Activated T-cell treated with anti-CD3 and anti-CD28 coated beads, Interleukin-2, amount 50 U/mL, for 4 hours (primary cell): Measurements from ENCODE around the gene OR52N5. TPM values are rescaled to one million over a fixed set of nuclear protein-coding genes. Genes with fewer than 3 reads are reported as not detected.
A peak's percentile ranks its signal among the peaks of the same experiment; 100 is the strongest.

Experiments used
- ATAC-seq, 2 donors: fragments of 200-7000 bp; cut with Tn5 transposase; one replicate each; pipeline ENCODE4 v1.10.0; 2021
- DNase-seq: peaks from one replicate; pipeline ENCODE4 v3.0.0-alpha.2; 2020
- H3K27me3 Mint-ChIP-seq: one replicate; pipeline ENCODE4 v1.8.0; 2021; ENCODE audit warnings: low read depth, mixed read lengths
- H3K36me3 Mint-ChIP-seq: one replicate; pipeline ENCODE4 v1.8.0; 2022; ENCODE audit warnings: mixed read lengths; ENCODE audit not compliant: insufficient read depth
- H3K4me1 Mint-ChIP-seq: one replicate; pipeline ENCODE4 v1.8.0; 2021; ENCODE audit warnings: low read depth, mixed read lengths
- H3K4me3 Mint-ChIP-seq: one replicate; pipeline ENCODE4 v1.8.0; 2021; ENCODE audit warnings: mild to moderate bottlenecking, moderate library complexity, mixed read lengths
- H3K9me3 Mint-ChIP-seq: one replicate; pipeline ENCODE4 v1.8.0; 2021; ENCODE audit warnings: mixed read lengths
- total RNA-seq, 3 donors: library from RNA; stranded (reverse); gene quantifications; one replicate each; pipeline ENCODE4 v1.2.1, GENCODE V29; 2021

The OR52N5 gene
- total RNA-seq, result not detected

- ATAC-seq, result no peak
Measured at GRCh38 chr11:5783255-5783654, at the start of gene OR52N5. Gene OR52N5 (minus strand): TSS chr11:5783355. CDS start chr11:5778634, 4,721 bp downstream.

GRCh38 chr11:5831196-5831829 is 48.2 kb upstream of the OR52N5 start:
- ATAC-seq, result no peak
- H3K36me3 Mint-ChIP-seq, result no peaks in the 10 kb centered on the region
- no peaks in the 10 kb centered on the region for H3K4me1 Mint-ChIP-seq
- H3K9me3 Mint-ChIP-seq, result no peaks in the 10 kb centered on the region
- H3K27me3 Mint-ChIP-seq, result peaks cover 8% of the 10 kb centered on the region
- no peak overlapping the region for H3K4me3 Mint-ChIP-seq
- DNase-seq, result no peak

More at GRCh38 chr11:5783255-5783654, at the start of gene OR52N5:
- H3K4me3 Mint-ChIP-seq, result no peak within 1 kb of the TSS
- no peaks in the 10 kb centered on the region for H3K36me3 Mint-ChIP-seq
- peaks cover 4% of the 10 kb centered on the region for H3K27me3 Mint-ChIP-seq
- H3K9me3 Mint-ChIP-seq, result no peaks in the 10 kb centered on the region
- DNase-seq, result no peak
- H3K4me1 Mint-ChIP-seq, result no peaks in the 10 kb centered on the region

GRCh38 chr11:5818245-5818886 is 35.2 kb upstream of the OR52N5 start:
- H3K9me3 Mint-ChIP-seq, result no peaks in the 10 kb centered on the region
- H3K4me3 Mint-ChIP-seq, result peak overlapping the region; percentile 73
- H3K4me1 Mint-ChIP-seq, result peaks cover 8% of the 10 kb centered on the region
- no peaks in the 10 kb centered on the region for H3K36me3 Mint-ChIP-seq
- H3K27me3 Mint-ChIP-seq, result no peaks in the 10 kb centered on the region
- no peak for ATAC-seq
- DNase-seq, result no peak

- no peak for ATAC-seq
- DNase-seq, result no peak
- Mint-ChIP-seq H3K27me3 (no peaks in the 10 kb centered on the region), H3K36me3 (no peaks in the 10 kb centered on the region), H3K9me3 (no peaks in the 10 kb centered on the region), H3K4me3 (no peak overlapping the region), H3K4me1 (peaks cover 8% of the 10 kb centered on the region)
Measured at GRCh38 chr11:5815534-5815933, 32.4 kb upstream of the OR52N5 start.

- no peaks in the 10 kb centered on the region for H3K9me3 Mint-ChIP-seq
- ATAC-seq, result no peak
- peaks cover 7% of the 10 kb centered on the region for H3K4me1 Mint-ChIP-seq
- H3K36me3 Mint-ChIP-seq, result no peaks in the 10 kb centered on the region
- no peak overlapping the region for H3K4me3 Mint-ChIP-seq
- DNase-seq, result no peak
- H3K27me3 Mint-ChIP-seq, result peaks cover 13% of the 10 kb centered on the region
Measured at GRCh38 chr11:5809905-5810795, 27.0 kb upstream of the OR52N5 start.

GRCh38 chr11:5809122-5809519 is 26.0 kb upstream of the OR52N5 start:
- Mint-ChIP-seq H3K4me1 (peaks cover 7% of the 10 kb centered on the region), H3K27me3 (peaks cover 18% of the 10 kb centered on the region), H3K36me3 (no peaks in the 10 kb centered on the region), H3K9me3 (peaks cover 4% of the 10 kb centered on the region), H3K4me3 (peak overlapping the region; percentile 86)
- DNase-seq, result no peak
- peak; percentile 34 to 46 for ATAC-seq

GRCh38 chr11:5808500-5809121 is 25.5 kb upstream of the OR52N5 start, which contains the start of gene OR52N2:
Gene OR52N2 (plus strand): TSS chr11:5808924. CDS start chr11:5820336, 11,412 bp downstream.
- H3K4me3 Mint-ChIP-seq, result peak within 1 kb of the TSS; percentile 86
- no peaks in the 10 kb centered on the region for H3K36me3 Mint-ChIP-seq
- peaks cover 8% of the 10 kb centered on the region for H3K9me3 Mint-ChIP-seq
- DNase-seq, result peak; percentile 68
- H3K27me3 Mint-ChIP-seq, result peaks cover 18% of the 10 kb centered on the region
- H3K4me1 Mint-ChIP-seq, result peaks cover 7% of the 10 kb centered on the region
- peak; percentile 78 to 84 for ATAC-seq

- Mint-ChIP-seq H3K27me3 (peaks cover 18% of the 10 kb centered on the region), H3K4me1 (peaks cover 7% of the 10 kb centered on the region), H3K9me3 (peaks cover 8% of the 10 kb centered on the region), H3K4me3 (no peak overlapping the region), H3K36me3 (no peaks in the 10 kb centered on the region)
- DNase-seq (no peak), ATAC-seq (no peak)
Measured at GRCh38 chr11:5807580-5807979, 24.4 kb upstream of the OR52N5 start.

- Mint-ChIP-seq H3K9me3 (peaks cover 8% of the 10 kb centered on the region), H3K4me3 (no peak overlapping the region), H3K4me1 (peaks cover 3% of the 10 kb centered on the region), H3K27me3 (peaks cover 18% of the 10 kb centered on the region), H3K36me3 (no peaks in the 10 kb centered on the region)
- no peak for DNase-seq
- no peak for ATAC-seq
Measured at GRCh38 chr11:5803982-5804381, 20.8 kb upstream of the OR52N5 start.

- ATAC-seq (no peak), DNase-seq (no peak)
- no peaks in the 10 kb centered on the region for H3K36me3 Mint-ChIP-seq
- H3K9me3 Mint-ChIP-seq, result no peaks in the 10 kb centered on the region
- H3K27me3 Mint-ChIP-seq, result peaks cover 21% of the 10 kb centered on the region
- H3K4me1 Mint-ChIP-seq, result no peaks in the 10 kb centered on the region
- H3K4me3 Mint-ChIP-seq, result no peak overlapping the region
Measured at GRCh38 chr11:5796541-5796940, 13.4 kb upstream of the OR52N5 start.

GRCh38 chr11:5791165-5791564 is 8.0 kb upstream of the OR52N5 start, which contains the start of gene OR52N1:
Gene OR52N1 (minus strand): TSS chr11:5791265. CDS start chr11:5788816, 2,449 bp downstream.
- no peak for ATAC-seq
- no peaks in the 10 kb centered on the region for H3K36me3 Mint-ChIP-seq

GRCh38 chr11:5767056-5767455 is 16.1 kb downstream of the OR52N5 start:
- no peaks in the 10 kb centered on the region for H3K27me3 Mint-ChIP-seq
- ATAC-seq (no peak), DNase-seq (no peak)
- H3K9me3 Mint-ChIP-seq, result no peaks in the 10 kb centered on the region
- no peaks in the 10 kb centered on the region for H3K36me3 Mint-ChIP-seq
- H3K4me1 Mint-ChIP-seq, result no peaks in the 10 kb centered on the region
- no peak overlapping the region for H3K4me3 Mint-ChIP-seq

More at GRCh38 chr11:5791165-5791564, 8.0 kb upstream of the OR52N5 start, which contains the start of gene OR52N1:
- Mint-ChIP-seq H3K4me1 (no peaks in the 10 kb centered on the region), H3K27me3 (peaks cover 4% of the 10 kb centered on the region), H3K9me3 (no peaks in the 10 kb centered on the region), H3K4me3 (no peak within 1 kb of the TSS)
- no peak for DNase-seq

- DNase-seq (no peak), ATAC-seq (no peak)
- Mint-ChIP-seq H3K4me1 (no peaks in the 10 kb centered on the region), H3K36me3 (peaks cover 2% of the 10 kb centered on the region), H3K4me3 (no peak within 1 kb of the TSS), H3K27me3 (no peaks in the 10 kb centered on the region), H3K9me3 (no peaks in the 10 kb centered on the region)
Measured at GRCh38 chr11:5753943-5754342, 29.2 kb downstream of the OR52N5 start, which contains the start of gene OR52N4. Gene OR52N4 (plus strand): TSS chr11:5754243. CDS start chr11:5754741, 498 bp downstream.

- no peaks in the 10 kb centered on the region for H3K4me1 Mint-ChIP-seq
- H3K4me3 Mint-ChIP-seq, result no peak overlapping the region
- H3K36me3 Mint-ChIP-seq, result no peaks in the 10 kb centered on the region
- no peak for DNase-seq
- no peaks in the 10 kb centered on the region for H3K9me3 Mint-ChIP-seq
- no peak for ATAC-seq
- no peaks in the 10 kb centered on the region for H3K27me3 Mint-ChIP-seq
Measured at GRCh38 chr11:5749836-5750235, 33.3 kb downstream of the OR52N5 start.
